Raji (cell line): ENCODE data around the gene SEZ6.

ENCODE experiments used
- POLR2A ChIP-seq: IDR thresholded peaks from 2 replicates; pipeline ENCODE4 v1.6.1; 2011; ENCODE audit warnings: low read depth, low read length, control low read depth; ENCODE audit not compliant: insufficient read depth

Gene SEZ6

GRCh38 chr17:29005936-29006511 lies at the start of gene SEZ6:
TSS of gene SEZ6 (minus strand) at chr17:29006033. CDS start at chr17:29005869, 164 bp downstream.
- TF ChIP-seq POLR2A, result no peak

GRCh38 chr17:29054835-29055234 lies 49.0 kb upstream of the SEZ6 start:
- no peak for TF ChIP-seq POLR2A

- TF ChIP-seq POLR2A, result no peak
These were observed 45.9 kb upstream of the SEZ6 start for GRCh38 chr17:29051731-29052130.

GRCh38 chr17:29051194-29051593 lies 45.4 kb upstream of the SEZ6 start:
- TF ChIP-seq POLR2A, result no peak

GRCh38 chr17:29050176-29050575 lies 44.3 kb upstream of the SEZ6 start:
- no peak for TF ChIP-seq POLR2A

GRCh38 chr17:29049541-29050145 lies 43.8 kb upstream of the SEZ6 start:
- no peak for TF ChIP-seq POLR2A

GRCh38 chr17:29048440-29049368 lies 42.9 kb upstream of the SEZ6 start:
- no peak for TF ChIP-seq POLR2A

- TF ChIP-seq POLR2A, result no peak
These were observed 40.6 kb upstream of the SEZ6 start for GRCh38 chr17:29046473-29046839.

GRCh38 chr17:29045734-29046472 lies 40.1 kb upstream of the SEZ6 start:
- TF ChIP-seq POLR2A, result no peak

- TF ChIP-seq POLR2A, result no peak
These were observed 39.2 kb upstream of the SEZ6 start for GRCh38 chr17:29045026-29045425.

- TF ChIP-seq POLR2A, result no peak
These were observed 37.8 kb upstream of the SEZ6 start for GRCh38 chr17:29043539-29044145.

- TF ChIP-seq POLR2A, result no peak
These were observed 37.1 kb upstream of the SEZ6 start, which contains the start of gene PIPOX for GRCh38 chr17:29042679-29043538. TSS of gene PIPOX (plus strand) at chr17:29043141. CDS start at chr17:29043226, 85 bp downstream.

GRCh38 chr17:29042026-29042678 lies 36.3 kb upstream of the SEZ6 start:
- TF ChIP-seq POLR2A, result no peak
